Activated T-helper 1 cell treated with Interleukin-2 at 50 U/mL for 16 hours (primary cell): Measurements from ENCODE around the gene NUMA1.

Experiments used
- DNase-seq: peaks from one replicate; pipeline ENCODE4 v3.0.0-alpha.2; 2020; ENCODE audit warnings: low read depth

NUMA1 gene

DNA sequence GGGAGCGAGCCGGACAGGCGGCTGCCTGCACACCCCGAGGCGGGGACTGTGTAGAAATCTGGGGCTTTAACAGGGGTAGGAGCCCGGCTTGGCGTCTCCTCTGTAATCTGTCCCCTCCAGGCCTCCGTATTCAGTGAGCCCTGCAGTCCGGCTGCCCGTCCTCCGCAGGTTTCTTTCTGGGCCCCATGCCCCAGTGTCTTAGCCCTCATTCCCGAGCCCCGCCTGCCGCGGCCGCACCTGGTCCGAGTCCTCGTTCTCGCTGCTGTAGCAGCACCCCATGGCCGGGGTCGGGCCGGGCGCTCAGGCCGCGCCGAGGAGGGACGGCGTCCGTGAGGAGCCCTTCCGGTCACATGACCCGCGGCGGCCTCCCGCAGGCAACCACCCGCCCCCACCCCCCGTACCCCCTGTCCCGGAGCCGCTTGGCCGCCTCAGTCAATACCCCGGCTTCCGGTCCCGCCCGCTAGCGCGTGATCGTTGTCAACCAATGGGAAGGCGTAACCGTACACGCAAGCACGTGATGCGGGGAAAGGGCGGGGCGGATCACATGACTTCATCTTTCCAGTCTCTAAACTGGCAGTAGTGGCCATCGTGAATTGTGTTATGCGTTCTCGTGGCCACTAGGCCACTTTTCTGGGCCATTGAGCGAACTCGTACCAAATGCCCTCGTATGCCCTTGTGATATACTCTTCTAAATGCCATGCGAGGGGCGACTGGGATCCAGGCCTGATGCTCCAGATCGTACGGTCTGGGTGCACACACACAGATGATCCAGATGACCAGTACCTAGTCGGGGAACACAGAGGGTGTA, 22.8 kb upstream of the NUMA1 start, which contains the start of gene LAMTOR1:
Gene LAMTOR1, minus strand, starts transcription at position 352 of the 808 bp plus-strand sequence. Its CDS starts 73 bp downstream, at position 279.
- peak; percentile 95 for DNase-seq

DNA sequence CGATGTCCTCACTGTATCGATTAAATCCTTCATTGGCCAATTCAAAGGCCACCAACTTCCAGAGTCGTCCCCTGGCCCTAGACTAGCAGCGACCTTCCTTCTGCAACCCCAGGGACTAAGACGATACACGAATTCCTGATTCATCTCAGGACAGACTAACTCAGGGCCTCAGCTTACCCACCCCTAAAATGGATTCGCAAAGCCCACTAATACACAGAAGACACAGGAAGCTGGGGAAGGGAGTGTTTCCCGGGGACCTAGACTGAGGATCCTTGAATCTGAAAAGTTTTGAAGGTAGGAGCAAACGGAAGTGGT, 22.2 kb upstream of the NUMA1 start:
- DNase-seq, result no peak

DNA sequence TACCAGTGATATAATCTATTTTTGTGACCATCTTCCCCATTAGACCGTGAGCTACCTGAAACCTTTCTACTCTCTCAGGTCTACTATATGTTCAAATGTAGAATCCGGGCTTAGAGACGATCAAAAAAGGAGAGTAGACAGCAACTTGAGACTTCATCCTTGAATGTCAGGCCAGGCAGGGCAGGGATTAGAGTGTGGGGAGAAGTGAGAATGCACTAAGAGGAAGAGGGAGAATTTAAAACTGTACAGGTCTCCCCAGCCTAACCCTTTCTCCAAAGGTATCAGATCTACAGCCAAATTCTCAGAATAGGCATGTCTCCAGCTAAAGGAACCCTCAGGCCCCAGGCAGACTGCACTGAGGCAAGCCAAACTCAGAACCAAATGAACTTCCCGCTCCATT, 21.8 kb upstream of the NUMA1 start:
- DNase-seq, result no peak

DNA sequence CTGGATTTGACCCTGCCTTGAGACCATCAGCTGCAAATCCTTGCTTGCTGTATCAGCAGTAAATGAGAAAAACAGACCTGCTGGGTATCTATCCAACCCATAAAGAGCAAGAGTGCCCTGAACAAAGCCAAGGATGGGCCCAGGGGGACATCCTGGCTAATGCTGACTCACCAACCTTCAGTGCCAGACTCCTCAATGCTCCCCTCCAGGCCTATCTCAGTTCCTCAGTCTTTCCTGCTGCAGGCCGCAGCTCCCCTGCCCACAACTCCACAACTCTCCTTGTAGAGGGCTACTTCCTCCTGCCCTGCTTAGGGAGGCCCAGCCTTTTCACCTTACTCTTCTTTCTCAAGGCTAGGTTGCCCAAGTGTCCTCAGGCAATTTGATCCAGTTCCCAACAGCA, 20.1 kb upstream of the NUMA1 start:
- no peak for DNase-seq

DNA sequence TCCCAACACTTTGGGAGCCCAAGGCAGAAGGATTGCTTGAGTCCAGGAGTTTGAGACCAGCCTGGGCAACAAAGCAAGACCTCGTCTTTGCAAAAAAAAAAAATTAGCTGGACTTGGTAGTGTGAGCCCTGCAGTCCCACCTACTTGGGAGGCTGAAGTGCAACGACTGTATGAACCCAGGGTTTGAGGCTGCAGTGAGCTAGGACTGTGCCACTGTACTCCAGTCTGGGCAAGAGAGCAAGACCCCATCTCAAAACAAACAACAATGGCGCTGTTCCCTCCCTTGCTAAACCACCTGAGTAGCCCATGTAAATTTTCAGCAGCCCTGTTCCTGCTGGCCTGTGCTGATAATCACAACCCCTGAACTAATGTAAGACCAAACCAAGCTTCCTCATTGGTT, 19.7 kb upstream of the NUMA1 start:
- no peak for DNase-seq

DNA sequence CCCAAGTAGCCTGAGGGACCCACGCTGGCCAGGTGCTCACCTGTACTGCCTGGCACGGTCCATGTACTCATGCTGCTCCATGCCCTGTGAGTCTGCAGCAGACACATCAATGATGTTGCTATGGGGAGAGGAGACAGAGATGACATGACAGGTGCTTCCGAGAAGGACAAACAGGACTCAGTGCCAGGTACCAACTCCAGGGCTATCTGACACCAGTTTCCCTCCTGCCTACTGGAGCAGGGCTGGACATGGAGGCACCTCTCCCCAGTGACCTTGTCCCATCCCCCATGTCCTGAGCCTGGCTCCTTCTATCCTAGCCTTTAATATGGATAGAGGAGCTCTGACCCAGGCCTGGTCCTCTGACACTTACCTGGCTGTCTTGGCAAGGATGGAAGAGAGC, 18.4 kb upstream of the NUMA1 start:
- DNase-seq, result no peak

DNA sequence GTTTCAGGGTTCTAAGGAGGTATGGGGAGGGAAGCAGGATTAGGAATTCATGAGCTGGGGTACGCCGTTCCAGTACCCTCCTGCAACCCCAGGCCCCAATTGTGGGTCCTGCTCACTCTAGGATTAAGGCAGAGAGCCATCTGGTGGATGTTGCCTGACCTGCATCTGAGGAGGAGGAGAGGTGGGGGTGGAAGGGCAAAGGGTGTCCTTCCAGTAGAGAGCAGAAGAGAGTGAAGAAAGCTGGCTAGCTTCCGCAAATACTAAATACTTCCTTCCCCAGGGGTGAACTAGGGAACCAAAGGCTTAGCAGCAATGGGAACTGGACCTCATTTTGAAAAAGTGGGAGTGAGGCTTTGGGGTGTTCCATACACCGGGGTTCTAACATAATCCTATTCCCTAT, 10.9 kb upstream of the NUMA1 start:
- DNase-seq, result peak; percentile 39

DNA sequence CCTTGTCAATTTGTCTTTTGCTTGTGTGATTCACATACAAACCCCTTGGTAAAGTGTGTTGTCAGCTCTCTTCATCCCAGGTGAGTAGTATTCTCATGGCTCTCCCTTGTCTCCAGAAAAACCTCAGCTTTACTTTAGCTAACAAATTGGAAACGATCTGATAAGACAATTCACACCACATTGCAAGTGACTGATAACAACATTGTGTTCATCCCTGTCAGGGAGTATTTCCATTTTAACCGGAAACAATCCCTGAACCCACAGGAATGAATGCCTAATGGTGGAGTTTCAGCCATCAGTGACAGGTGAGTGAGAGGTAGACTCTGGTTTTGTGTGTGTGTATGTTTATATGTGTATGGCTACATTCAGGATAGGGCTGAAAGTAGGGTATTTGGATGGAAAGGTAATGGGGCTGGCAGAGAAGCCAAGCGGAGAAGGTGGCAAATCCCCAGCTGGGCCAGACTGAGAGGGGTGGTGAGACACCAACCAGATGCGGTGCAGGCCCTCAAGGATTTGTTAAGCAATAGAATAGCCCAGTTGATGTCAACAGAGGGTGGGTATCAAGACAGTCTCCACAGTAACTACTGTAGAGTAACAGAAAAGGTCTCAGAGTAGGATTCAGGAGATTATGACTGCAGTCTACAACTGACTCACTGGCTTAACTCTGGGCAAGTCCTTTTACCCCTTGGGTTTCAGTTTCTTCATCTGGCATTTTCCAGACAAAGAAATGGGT, 7.9 kb upstream of the NUMA1 start:
- no peak for DNase-seq

DNA sequence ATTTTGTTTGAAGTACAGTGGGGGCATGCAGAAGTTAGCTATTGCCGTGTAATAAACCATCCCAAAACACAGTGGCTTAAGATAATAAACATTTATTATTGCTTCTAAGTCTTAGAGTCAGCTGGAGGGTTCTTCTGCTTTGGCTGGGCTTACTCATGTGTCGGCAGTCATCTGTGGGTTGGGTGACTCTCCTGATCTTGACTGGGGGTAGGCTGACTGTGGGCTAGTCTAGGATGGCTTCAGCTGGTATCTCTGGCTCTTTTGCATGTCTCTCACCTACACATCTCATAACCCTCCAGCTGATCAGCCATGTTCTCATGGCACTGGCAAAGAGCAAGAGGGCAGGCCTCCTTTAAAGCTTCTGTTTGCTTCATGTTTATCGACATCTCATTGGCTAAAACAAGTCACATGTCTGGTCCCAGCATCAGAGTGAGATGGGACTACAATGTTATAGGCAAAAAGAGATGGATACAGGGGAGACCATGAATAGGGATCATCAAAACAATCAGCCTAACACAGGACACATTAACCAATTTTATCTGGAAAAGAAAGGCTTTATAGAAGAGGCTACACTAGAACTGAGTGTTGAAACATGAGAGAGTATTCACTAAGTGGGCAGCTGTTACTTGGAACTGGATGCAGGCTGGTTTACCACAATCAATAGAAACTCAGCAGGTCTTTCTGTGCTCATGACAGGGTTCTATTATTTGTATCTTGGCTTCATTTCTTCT, 5.4 kb upstream of the NUMA1 start:
- no peak for DNase-seq

DNA sequence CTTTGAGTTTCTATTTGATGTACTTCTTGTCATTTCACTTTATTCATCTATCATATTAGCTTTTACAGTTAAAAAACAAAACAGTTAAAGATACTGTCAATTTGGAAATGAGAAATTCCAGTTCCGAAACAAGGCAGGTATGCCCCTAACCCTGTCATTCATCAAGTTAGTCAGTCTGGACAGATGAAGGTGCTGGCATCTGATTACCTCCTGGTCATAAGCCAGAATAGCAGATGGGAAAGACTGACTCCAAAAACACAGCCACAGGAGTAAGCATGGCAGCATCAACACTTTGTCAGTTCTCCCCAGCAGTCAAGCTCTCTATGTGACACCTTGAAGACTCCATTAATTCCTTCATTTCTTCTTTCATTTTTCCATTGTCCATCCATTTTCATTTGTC, 4.6 kb upstream of the NUMA1 start:
- no peak for DNase-seq

DNA sequence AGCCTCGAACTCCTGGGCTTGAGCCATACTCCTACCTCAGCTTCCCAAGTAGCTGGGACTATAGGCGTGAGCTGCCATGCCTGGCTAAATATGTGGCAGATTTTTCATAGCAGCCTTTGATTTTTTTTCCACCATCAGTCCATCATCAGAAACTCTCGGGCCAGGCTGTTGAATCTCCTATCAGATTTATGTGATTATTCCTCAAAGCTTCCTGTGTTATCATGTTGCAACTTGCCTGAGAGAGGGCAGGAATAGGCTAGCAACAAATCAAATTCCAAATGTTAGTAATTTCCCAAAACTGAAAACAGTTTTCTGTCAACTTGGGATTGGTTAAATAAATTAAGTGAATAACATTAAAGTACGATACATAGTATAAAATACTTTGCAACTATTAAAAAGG, 3.7 kb upstream of the NUMA1 start:
- no peak for DNase-seq

DNA sequence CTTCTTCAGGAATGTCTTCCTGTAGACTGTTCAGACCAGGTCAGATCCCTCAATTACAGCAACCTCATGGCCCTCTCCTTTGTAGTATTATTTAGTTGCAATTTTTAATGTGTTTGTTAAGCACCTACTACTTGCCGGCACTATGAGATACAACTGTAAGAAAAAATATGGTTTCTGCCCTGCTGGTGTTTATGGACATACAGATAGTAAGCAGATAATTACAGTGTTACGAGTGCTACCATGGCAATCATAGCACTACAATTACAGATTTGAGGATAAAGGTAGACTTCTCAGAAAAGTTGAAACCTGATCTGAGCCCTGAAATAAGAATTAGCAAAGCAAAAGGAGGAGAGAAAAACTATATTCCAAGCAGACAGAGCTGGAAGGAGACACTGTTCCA, 3.1 kb upstream of the NUMA1 start:
- DNase-seq, result no peak

DNA sequence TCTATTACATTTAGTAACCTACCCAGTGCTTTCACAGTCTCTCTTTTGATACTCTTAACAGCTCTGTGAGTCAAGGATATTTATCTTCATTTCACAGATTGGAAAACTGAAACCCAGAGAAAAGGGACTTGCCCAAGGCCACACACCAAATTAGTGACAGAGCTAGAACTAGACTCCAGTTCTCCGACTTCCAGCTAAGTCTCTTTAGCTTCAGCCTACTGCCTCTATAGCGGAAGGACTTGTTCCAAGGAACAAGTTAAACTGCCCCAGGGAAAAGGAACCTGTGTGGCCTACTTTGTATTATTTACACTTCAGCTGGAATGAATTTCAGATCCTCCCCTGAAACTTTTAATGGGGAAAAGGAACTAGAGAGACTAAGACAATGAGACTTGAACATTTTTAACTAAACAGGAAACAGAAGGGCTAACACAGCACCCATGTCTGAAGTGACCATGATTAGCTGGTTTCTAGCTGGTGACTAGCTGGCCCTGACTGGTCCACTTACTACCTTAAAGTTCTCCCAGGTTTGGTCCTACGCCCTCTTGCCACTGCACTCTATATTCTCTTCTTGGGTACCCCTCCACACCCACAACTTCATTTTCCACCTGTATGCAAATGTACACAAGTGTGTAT, 1.6 kb upstream of the NUMA1 start:
- DNase-seq, result no peak

DNA sequence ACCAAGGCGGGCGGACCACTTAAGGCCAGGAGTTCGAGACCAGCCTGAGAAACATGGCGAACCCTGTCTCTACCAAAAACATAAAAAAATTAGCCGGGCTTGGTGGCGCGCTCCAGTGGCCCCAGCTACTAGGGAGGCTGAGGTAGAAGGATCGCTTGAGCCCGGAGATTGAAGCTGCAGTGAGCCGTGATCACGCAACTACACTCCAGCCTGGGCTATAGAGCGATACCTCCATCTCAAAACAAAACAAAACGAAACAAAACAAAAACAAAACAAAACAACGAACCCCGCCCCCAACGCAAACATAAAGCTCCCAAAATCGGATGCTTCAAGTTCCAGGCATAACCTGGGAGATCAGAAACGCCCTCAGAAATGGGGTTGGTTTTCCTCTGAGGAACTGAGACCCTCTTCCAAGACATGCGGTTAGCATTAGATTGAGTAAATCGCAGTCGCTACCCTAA, 872 bp upstream of the NUMA1 start:
- no peak for DNase-seq

DNA sequence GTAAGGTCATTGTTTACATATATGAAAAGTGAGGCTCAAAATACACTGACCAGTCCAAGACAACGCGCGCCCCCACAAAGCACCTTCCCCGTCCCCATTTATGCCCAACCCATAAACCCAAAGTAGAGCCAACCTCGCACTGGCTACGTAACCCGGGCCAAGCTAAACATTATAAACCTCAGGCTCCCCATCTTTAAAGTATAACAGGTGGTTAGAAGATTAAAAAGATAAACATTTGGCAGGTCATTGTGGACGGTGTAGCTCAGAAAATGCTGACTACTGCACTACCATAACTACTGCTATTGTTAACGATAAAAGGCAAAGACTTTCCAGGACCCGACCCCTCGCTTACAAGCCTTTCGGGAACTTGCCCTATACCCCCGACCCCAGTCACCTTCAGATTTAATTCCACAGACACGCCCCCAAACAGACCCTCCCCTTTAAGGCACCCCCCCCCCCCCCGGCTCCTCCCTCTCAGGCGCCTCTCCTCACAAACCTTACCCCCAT, 470 bp downstream of the NUMA1 start:
- DNase-seq, result no peak

DNA sequence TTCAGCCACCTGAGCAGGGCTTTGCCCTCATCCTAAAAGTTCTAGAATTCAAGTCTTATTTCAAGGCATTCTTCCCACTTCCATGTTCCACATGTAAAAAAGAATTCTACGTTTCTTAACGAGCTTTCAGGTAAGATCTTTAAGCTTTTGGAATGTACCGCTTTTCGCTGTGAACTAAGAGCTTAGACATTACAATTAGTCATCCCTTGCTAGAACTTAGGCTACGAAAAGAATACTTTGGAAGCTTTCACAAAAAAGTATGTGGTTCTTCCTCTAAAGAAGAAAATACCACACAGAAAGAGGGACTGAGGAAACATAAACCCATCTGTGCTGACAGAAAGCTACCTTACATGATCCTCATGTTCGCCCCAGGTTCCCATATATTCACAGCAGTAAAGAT, 1.9 kb downstream of the NUMA1 start:
- no peak for DNase-seq

DNA sequence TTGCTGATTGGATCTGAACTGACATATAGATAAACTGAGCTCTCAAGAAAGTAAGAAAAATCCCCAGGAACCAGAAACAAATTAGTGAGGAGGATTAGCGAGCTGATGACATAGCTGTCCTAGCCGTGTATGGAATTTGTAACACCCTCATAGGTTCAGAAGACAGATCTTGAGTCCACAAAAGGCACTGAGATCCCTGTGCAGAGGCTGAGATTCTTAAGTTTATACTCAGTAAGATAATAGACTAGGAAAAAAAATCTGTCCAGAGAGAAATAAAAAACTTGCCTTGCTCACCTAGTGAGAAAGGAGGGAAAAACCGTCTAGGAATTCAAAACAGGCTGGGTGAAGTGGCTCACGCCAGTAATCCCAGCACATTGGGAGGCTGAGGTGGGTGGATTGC, 4.6 kb downstream of the NUMA1 start:
- DNase-seq, result no peak

DNA sequence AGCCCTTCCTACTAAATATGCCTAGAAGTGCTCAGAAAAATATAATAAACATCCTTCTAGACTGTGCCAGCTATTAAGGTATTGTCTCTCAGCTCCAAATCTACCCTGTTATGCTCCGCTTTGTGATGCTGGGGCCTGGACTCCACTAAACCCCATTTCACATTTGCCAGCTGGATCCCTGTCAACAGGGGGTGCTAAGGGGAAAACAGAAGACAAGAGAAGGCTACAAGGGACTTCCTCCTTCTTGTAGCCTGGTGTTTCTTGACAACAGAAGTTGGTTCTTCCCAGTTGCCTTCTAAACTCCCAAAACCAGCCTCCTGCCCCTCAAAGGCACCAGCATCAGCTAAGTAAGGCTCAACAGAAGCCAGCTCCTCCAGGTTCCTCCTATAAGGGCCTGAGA, 5.2 kb downstream of the NUMA1 start:
- DNase-seq, result no peak

DNA sequence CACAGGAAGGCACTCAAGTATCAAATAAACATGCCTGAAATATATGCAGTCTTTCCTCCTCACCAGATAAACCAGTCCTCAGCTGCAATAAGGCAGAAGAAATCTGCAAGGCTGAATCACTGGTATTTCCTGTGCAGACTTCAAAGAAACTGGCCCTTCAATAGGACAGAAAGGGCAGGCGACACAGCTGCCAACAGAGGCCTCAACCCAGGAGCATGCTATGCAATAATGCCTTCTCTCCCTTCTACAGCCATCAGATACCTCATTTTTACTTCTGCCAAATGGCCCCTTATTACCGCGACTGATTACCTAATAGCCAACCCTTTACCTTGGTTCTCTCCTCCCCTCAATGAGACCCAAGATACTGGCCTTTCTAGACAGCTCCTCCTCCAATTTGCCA, 8.0 kb downstream of the NUMA1 start:
- no peak for DNase-seq

DNA sequence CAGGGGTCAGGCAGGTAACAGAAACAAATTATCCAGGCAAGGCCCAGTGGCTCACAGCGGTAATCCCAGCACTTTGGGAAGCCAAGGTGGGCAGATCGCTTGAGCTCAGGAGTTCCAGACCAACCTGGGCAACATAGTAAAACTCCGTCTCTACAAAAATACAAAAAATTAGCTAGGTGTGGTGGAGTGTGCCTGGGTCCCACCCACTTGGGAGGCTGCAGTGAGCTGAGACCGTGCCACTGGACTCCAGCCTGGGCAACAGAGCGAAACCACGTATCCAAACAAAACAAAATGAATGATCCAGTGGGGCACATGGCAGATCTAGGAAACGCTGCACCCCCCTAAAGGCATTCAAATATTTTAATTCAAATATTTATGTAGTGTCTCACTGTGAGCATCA, 9.9 kb downstream of the NUMA1 start:
- DNase-seq, result no peak

DNA sequence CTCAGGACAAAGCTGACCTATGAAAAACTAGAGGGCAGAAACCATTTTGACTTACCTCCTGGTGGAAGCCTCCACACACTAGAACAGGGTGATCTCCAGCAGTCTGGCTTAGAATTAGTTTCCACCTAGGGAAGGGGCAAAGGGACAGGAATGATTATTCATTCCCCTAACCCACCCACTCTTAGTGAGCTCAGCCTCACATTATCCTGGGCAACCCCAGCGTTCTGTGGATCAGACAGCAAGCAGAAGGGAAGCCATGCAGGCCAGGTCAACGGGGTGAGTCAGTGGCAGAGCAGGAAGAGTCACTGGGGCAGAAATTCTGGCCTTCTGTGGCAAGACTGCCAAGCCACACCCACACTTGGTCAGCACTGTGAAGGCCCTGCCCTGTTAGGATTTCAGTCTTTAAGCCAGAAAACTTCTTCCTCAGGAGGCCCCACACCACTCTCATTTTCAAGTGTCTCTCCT, 10.5 kb downstream of the NUMA1 start:
- DNase-seq, result no peak

DNA sequence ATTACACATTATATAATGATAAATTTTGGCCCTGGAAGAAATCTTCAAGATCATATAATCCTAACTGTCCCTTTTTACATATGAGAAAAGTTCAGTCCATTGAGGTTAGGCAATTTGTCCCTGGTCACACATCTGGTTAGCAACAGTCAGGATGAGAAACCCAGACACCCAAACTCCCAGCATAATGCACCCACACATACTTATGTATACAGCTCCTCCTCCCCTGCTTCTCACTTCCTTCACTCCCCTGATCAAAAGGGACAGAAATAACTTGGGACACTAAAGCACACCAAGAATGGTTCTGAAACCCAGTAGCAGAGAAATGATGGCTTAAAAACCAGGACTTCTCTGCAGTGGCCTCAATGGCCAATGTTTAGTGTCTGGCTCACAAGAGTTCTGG, 11.1 kb downstream of the NUMA1 start:
- no peak for DNase-seq
